ENCODE results near the gene HERC2. TPM values are rescaled to one million over a fixed set of nuclear protein-coding genes. Genes with fewer than 3 reads are reported as not detected.
A peak's percentile ranks its signal among the peaks of the same experiment; 100 is the strongest.

Gene HERC2
- total and polyA plus RNA-seq, 2 of the 13 experiments (the other 11 are each of a cell fraction or from before 2014, with no cell fraction given) = 17.6 to 24.8 TPM

- TF ChIP-seq PRDM15 (CRISPR knock-in tag; IDR thresholded peaks at IDR 0.05) = no peak
- no peak for TF ChIP-seq ZNF251 (CRISPR knock-in tag; IDR thresholded peaks at IDR 0.05)
- no peak for TF ChIP-seq ZNF891 (CRISPR knock-in tag; IDR thresholded peaks at IDR 0.05)
- TF ChIP-seq SALL2 (CRISPR knock-in tag; IDR thresholded peaks at IDR 0.05) = 0 out of 2 replicates have a peak, but pooled peaks have one; percentile 19
These were observed 223.0 kb downstream of the HERC2 start, which contains the start of gene OCA2 (continued) for GRCh38 chr15:28098766-28099554.

GRCh38 chr15:28098360-28098765 is 223.6 kb downstream of the HERC2 start:
- POLR2A ChIA-PET = no interaction called here
- TF ChIP-seq LCORL (IDR thresholded peaks at IDR 0.05) = no peak
- no peak for TF ChIP-seq LCORL (CRISPR knock-in tag; IDR thresholded peaks at IDR 0.05)
- no peak for TF ChIP-seq TEAD2 (CRISPR knock-in tag; IDR thresholded peaks at IDR 0.05)
- TF ChIP-seq ZBED4 (CRISPR knock-in tag; IDR thresholded peaks at IDR 0.05; ENCODE audit: borderline replicate concordance) = no peak
- TF ChIP-seq KDM5B (CRISPR knock-in tag; IDR thresholded peaks at IDR 0.05; ENCODE audit: borderline replicate concordance) = no peak
- TF ChIP-seq REPIN1 (CRISPR knock-in tag; IDR thresholded peaks at IDR 0.05; ENCODE audit: borderline replicate concordance, low read depth) = no peak
- no peak for TF ChIP-seq ZNF883 (CRISPR knock-in tag; IDR thresholded peaks at IDR 0.05; ENCODE audit: not compliant biosample characterization)

More at GRCh38 chr15:28098360-28098765, 223.6 kb downstream of the HERC2 start:
- in situ Hi-C loops (cut with HindIII; ENCODE audit: extremely low pct_ligation_motif_present, low pct_unique_long_range_greater_than_20kb) = no loop called here
- peaks cover 12 to 81% of the 10 kb centered on the region in 2 experiments; a peak in 4 of 5 replicates for H3K27me3 ChIP-seq (ENCODE audit: control insufficient read depth in 1 of 2, insufficient read depth in 2 of 2, low read length in 2 of 2)
- peaks cover 37% of the 10 kb centered on the region for H3K4me1 ChIP-seq (ENCODE audit: insufficient read depth, low read length)
- H3K27ac ChIP-seq (ENCODE audit: extremely low read length, insufficient read depth, low read length) = no peak overlapping the region
- 59% methylated on average over 6 of the region's 11 CpGs for WGBS (ENCODE audit: low lambda C conversion rate)
- H3K9me3 ChIP-seq (ENCODE audit: low read length) = no peaks in the 10 kb centered on the region
- ATAC-seq (no peak; the same call in 2 of the 3 replicates), FAIRE-seq (no peak), DNase-seq (ENCODE audit: low spot score) (no peak)
- intact Hi-C loops (cut with micrococcal nuclease; ENCODE audit: unreplicated experiment) = loop anchor here (1.0 kb wide), 1 partner anchor 12 kb away; no protein-coding TSS in a partner anchor
- H3K4me3 ChIP-seq (replicated peaks in 1 of 3; ENCODE audit: insufficient read depth in 1 of 3, low read depth in 2 of 3, low read length in 3 of 3) = peak overlapping the region in 1 of 3 experiments; percentile 67; a peak in 1 of 6 replicates
- no peak overlapping the region for H2AFZ ChIP-seq (ENCODE audit: low read length)
- H4K20me1 ChIP-seq (ENCODE audit: insufficient read depth, low read length) = no peaks in the 10 kb centered on the region
- no peaks in the 10 kb centered on the region for H3K79me2 ChIP-seq (ENCODE audit: insufficient read depth, low read length)
- peak overlapping the region; percentile 87 for H3K4me2 ChIP-seq (ENCODE audit: low read depth, low read length)
- no peak overlapping the region for H3K9ac ChIP-seq (ENCODE audit: insufficient read depth, low read depth, low read length)
- no TSS peak for BruUV-seq (replicated peaks)
- H3K36me3 ChIP-seq (replicated peaks in 1 of 2; ENCODE audit: control insufficient read depth in 1 of 2, insufficient read depth in 2 of 2, low read length in 2 of 2) = no peaks in the 10 kb centered on the region
- CTCF ChIA-PET (ENCODE audit: low intra/inter-chr PET ratio, low total read pairs) = no interaction called here

Data from HepG2 (cell line).